ENCODE results near the gene CDK10. TPM values are rescaled to one million over a fixed set of nuclear protein-coding genes. Genes with fewer than 3 reads are reported as not detected.

CDK10 gene
- total and polyA plus RNA-seq, 9 of the 15 experiments (the other 6 are each of a cell fraction or from before 2014, with no cell fraction given), result 2.0 to 85.1 (median 40.1) TPM

DNA sequence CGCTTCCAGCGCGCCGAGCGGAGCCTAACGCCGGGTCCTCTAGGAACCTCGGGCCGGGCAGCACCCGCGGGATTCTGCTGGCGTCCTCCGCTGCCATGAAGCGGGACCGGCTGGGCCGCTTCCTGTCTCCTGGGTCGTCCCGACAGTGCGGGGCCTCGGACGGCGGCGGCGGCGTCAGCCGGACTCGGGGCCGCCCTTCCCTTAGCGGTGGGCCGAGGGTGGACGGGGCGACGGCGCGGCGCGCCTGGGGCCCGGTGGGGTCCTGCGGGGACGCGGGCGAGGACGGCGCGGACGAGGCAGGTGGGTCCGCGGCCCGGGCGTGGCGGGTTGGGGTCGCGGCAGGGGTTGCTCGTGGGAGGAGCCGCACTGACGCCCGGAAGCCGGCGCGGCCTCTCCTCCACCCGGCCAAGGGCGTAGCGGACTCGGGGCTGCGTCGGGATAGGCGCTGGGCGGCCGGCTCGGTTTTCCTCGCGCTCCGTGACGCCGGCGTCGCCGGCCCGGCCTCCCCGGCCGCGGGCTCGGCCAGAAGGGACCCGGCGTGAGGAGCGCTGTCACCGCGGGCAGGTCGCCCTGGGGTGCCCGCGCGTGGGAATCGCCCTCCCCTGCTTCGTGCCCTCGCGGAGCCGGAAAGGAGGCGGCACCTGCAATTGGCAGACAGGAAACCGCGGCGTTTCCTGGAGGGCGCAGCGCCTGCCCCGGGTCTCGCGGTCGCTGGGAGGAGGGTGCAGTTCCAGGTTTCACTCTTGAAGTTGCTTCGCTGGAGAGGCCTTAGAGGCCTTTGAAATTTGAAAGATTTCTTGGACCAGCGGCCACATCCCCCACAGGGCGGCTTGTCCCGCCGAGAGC, 35.3 kb downstream of the CDK10 start (continued):
- TF ChIP-seq, protein P1, sequence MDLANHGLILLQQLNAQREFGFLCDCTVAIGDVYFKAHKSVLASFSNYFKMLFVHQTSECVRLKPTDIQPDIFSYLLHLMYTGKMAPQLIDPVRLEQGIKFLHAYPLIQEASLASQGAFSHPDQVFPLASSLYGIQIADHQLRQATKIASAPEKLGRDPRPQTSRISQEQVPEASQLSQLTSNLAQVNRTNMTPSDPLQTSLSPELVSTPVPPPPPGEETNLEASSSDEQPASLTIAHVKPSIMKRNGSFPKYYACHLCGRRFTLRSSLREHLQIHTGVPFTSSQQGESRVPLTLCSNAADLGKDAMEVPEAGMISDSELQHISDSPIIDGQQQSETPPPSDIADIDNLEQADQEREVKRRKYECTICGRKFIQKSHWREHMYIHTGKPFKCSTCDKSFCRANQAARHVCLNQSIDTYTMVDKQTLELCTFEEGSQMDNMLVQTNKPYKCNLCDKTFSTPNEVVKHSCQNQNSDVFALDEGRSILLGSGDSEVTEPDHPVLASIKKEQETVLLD (IDR thresholded peaks at IDR 0.05), result no peak
- TF ChIP-seq, protein P2, sequence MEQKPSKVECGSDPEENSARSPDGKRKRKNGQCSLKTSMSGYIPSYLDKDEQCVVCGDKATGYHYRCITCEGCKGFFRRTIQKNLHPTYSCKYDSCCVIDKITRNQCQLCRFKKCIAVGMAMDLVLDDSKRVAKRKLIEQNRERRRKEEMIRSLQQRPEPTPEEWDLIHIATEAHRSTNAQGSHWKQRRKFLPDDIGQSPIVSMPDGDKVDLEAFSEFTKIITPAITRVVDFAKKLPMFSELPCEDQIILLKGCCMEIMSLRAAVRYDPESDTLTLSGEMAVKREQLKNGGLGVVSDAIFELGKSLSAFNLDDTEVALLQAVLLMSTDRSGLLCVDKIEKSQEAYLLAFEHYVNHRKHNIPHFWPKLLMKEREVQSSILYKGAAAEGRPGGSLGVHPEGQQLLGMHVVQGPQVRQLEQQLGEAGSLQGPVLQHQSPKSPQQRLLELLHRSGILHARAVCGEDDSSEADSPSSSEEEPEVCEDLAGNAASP (IDR thresholded peaks at IDR 0.05), result no peak
- TF ChIP-seq BDP1 (IDR thresholded peaks at IDR 0.05; ENCODE audit: insufficient read depth, insufficient read length) (no peak), ZNF408 (CRISPR knock-in tag; IDR thresholded peaks at IDR 0.05; ENCODE audit: low read depth) (no peak), SNRNP70 (optimal IDR thresholded peaks at IDR 0.05; ENCODE audit: low read depth, low read length) (no peak), XRCC4 (IDR thresholded peaks at IDR 0.05; ENCODE audit: extremely low read depth, insufficient read depth, insufficient read length) (no peak), PURB (CRISPR knock-in tag; IDR thresholded peaks at IDR 0.05; ENCODE audit: low read depth) (no peak), ZNF146 (CRISPR knock-in tag; IDR thresholded peaks at IDR 0.05; ENCODE audit: unreplicated experiment) (no peak), CHD4 (IDR thresholded peaks at IDR 0.05; ENCODE audit: insufficient read depth, insufficient replicate concordance, low read depth, low read length, poor library complexity, severe bottlenecking) (no peak), ZNF644 (tag; IDR thresholded peaks at IDR 0.05; ENCODE audit: low read depth) (no peak), PYGO2 (tag; IDR thresholded peaks at IDR 0.05) (no peak), PTBP1 (IDR thresholded peaks at IDR 0.05; ENCODE audit: low read depth, low read length) (peak; percentile 65; the same call in 1 of the 2 replicates), CUX1 (CRISPR knock-in tag; IDR thresholded peaks at IDR 0.05) (no peak)
- TF ChIP-seq, protein P3, sequence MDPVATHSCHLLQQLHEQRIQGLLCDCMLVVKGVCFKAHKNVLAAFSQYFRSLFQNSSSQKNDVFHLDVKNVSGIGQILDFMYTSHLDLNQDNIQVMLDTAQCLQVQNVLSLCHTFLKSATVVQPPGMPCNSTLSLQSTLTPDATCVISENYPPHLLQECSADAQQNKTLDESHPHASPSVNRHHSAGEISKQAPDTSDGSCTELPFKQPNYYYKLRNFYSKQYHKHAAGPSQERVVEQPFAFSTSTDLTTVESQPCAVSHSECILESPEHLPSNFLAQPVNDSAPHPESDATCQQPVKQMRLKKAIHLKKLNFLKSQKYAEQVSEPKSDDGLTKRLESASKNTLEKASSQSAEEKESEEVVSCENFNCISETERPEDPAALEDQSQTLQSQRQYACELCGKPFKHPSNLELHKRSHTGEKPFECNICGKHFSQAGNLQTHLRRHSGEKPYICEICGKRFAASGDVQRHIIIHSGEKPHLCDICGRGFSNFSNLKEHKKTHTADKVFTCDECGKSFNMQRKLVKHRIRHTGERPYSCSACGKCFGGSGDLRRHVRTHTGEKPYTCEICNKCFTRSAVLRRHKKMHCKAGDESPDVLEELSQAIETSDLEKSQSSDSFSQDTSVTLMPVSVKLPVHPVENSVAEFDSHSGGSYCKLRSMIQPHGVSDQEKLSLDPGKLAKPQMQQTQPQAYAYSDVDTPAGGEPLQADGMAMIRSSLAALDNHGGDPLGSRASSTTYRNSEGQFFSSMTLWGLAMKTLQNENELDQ (CRISPR knock-in tag; IDR thresholded peaks at IDR 0.05; ENCODE audit: borderline replicate concordance), result no peak
